GM12872 (cell line): ENCODE data around the gene ATL1.

ENCODE experiments used
- CTCF ChIP-seq: IDR thresholded peaks from 3 replicates; pipeline ENCODE4 v1.5.1; 2011; ENCODE audit warnings: low read depth, mild to moderate bottlenecking, low read length, moderate library complexity; ENCODE audit not compliant: insufficient read depth

The ATL1 gene

GRCh38 chr14:50616275-50616674 is 56.3 kb downstream of the ATL1 start:
- no peak for TF ChIP-seq CTCF

- peak; percentile 70 for TF ChIP-seq CTCF
Measured at GRCh38 chr14:50619569-50620141, 59.7 kb downstream of the ATL1 start.

- no peak for TF ChIP-seq CTCF
Measured at GRCh38 chr14:50620341-50620740, 60.4 kb downstream of the ATL1 start.

GRCh38 chr14:50622978-50623377 is 63.0 kb downstream of the ATL1 start:
- no peak for TF ChIP-seq CTCF

- TF ChIP-seq CTCF = no peak
Measured at GRCh38 chr14:50624447-50624846, 64.5 kb downstream of the ATL1 start.

GRCh38 chr14:50631408-50631821 is 71.5 kb downstream of the ATL1 start:
- TF ChIP-seq CTCF = no peak

- no peak for TF ChIP-seq CTCF
Measured at GRCh38 chr14:50633954-50634353, 74.0 kb downstream of the ATL1 start.
